GM18520 (cell line): ENCODE data around the gene ZBTB16.

Experiments used
- ATAC-seq: cut with Tn5 transposase; IDR thresholded peaks from one replicate; pipeline ENCODE4 v1.9.1; 2021; ENCODE audit not compliant: unreplicated experiment

The ZBTB16 gene

DNA sequence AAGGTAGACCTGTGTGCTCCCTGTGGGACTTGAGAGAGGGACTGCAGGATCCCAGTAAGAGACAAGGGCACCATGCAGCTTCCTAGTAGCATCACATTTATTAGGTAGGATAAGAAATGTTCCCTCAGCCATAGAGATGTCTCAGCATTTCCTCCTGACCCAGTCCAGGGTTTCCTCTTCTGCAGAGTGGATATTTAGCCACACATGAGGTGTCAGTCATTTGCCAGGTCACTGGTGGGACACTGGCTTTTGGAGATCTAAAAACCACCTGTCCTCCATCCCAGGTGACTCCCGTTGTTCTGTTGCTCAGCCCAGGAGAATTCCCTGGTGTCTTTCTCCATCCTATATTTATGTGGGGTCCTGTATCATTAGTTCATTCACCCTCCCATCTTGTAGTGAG, 119.1 kb downstream of the ZBTB16 start:
- ATAC-seq = no peak

DNA sequence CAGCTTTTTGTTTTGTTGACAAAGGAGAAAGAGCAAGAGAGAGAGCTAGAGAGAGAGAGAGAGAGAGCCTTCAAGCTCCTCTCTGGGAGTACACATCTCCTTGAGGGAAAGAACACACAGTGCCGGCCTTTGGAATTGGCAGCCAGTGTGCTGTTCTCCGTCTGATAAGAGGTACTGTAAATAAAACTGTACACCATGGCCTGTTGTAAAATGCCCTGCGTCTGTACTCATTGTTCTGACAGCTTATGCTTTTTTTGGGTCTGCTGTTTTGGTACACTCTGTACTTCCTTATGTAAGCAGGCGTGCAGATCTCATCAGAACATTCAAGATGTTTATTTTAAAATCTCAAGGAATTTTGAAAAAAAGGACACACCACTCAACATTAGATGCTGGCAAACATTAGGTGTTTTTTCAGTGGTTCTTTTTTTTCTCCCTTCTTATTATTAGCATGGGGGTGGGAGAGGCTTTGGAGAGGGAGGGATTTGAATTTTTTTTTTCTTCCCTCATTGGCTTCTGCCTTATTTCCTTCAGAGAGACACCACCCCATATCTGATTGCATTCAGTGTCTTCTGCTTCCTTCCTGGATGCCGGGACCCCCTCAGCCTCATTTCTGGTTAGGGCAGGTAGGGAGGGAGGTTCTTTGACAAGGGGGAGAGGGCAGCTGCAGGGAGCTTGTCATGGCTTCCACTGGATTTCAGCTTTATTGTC, 119.9 kb downstream of the ZBTB16 start:
- no peak for ATAC-seq

DNA sequence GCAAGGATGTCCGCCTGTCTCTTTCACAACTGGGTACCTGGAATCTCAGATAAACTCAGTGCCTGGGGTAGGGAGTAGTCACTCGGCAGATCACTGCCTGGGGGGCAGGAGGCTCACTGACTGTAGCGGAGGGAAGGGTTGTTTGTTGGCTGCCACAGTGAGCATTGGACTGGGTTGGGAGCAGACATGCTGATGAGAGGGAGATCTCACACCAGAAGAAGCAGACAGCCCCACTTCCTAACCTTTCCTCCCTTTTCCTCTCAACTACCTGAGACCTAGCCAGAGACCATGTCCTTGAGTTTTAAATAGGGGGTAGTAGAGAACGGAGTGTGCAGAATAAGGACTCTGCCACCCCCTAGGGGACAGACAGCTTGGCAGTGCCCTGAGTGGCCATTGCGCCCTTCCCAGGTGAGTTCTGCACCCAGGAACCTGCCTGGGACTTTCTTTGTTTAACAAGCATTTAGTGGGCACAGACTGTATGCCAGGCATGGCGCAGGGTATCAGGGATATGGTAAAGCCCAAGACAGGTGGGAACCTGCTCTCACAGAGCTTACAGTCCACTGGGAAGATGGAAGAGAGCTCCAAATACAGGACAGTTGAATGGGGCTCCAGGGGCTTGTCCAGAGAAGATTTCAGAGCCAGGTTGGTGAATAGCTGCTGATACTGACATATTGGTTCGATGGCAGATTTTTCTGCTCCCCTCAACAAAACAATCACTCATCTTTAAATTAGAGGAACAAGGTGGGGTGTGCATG, 121.0 kb downstream of the ZBTB16 start:
- no peak for ATAC-seq

GRCh38 chr11:114181195-114181594, 121.7 kb downstream of the ZBTB16 start:
- ATAC-seq = no peak

DNA sequence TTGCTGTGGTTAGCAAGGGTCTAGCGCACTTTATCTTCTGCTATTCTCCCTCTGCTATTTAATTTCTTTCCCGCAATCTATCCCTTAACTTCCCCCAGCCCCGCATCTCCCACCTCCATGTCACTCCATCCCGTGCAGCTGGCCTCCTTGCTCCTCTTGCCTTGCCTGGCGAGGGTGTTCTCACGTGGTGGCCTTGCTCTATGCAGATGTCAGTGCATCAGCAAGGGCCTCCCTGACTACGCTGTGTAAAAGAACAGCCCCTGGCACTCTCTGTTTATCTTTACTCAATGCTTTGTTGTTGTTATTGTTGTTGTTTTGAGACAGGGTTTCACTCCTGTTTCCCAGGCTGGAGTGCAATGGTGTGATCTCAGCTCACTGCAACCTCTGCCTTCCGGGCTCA, 122.2 kb downstream of the ZBTB16 start:
- no peak for ATAC-seq

- ATAC-seq = no peak
Measured at GRCh38 chr11:114182471-114183043, 123.0 kb downstream of the ZBTB16 start.

DNA sequence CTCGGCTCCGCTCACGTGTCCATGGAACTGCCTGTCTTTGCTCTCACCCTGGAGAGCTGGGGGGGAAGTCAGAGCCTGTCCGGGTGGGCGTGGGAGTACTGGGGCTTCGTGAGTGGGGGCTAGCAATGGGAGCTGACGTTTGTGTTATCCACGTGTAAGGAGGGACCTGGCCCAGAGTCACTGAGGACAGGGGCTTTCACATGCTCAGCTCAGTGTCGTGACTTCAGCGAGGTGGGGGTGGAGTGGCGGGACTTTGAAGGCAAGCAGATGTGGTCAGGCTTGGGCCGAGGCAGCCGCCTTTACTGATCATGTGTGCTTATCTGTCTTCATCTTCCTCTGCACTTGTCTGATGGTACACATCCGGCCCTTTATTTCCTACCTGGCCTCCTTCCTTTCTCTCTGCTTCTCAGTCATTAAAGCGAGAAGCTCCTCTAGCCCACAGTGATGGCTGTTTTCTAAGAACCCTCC, 123.6 kb downstream of the ZBTB16 start:
- ATAC-seq = no peak

GRCh38 chr11:114185436-114185835, 125.9 kb downstream of the ZBTB16 start:
- no peak for ATAC-seq

DNA sequence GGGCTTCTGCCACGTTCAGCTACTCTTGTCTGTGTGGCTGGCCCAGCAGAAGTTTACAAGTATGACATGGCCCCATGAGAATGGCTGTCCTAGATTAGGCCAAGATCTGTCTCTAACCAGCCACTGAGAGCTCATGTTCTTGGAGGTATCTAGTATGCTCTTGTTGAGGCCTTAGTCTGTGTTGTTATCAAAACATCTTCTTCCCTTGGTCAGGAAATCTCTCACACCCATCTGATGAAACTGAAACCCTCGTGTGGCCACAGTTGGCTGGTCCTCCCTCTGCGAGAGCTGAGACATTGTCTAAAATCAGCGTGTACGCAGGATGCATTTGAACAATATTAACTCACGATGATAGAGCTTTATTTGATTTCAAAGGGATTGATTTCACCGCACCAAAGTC, 127.7 kb downstream of the ZBTB16 start:
- no peak for ATAC-seq

DNA sequence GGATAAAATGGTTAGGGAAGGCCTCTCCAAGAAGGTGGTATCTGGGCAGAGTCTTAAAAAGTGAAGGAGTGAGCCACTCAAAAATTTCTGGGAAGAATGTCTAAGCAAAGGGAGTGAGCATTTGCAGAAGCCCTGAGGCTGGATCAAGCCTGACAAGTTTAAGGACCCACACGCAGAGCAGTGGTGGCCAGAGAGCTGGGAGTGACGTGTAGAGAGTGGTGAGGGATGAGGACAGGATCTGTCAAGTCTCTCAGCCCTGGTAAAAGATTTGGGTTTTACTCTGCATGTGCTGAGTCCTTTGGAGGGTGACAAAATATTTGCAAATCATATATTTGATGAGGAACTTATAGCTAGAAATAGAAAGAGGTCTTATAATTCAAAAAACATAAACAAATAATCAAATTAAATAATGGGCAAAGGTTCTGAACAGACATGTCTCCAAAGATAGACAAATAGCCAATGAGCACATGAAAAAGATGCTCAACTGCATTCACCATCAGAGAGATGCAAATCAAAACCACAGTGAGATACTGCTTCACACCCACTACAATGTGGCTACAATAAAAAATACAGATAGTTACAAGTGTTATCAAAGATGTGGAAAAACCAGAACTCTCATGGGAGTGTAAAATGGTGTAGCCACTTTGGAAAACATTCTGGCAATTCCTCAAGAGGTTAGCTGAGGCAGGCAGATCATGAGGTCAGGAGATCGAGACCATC, 129.5 kb downstream of the ZBTB16 start:
- no peak for ATAC-seq

DNA sequence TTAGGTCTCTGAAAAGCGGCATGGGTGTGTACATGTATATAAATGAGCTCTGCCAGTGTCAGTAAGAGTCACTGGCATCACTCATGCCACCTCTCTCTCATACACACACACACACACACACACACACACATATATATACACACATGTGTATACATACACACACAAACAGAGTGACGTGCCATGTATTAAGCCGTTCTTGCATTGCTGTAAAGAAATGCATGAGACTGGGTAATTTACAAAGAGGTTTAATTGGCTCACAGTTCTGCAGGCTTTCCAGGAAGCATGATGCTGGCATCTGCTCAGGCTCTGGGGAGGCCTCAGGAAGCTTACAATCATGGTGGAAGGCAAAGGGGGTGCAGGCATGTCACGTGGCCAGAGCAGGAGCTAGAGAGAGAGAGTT, 131.1 kb downstream of the ZBTB16 start:
- ATAC-seq = no peak

GRCh38 chr11:114191893-114192292, 132.4 kb downstream of the ZBTB16 start:
- no peak for ATAC-seq

GRCh38 chr11:114192841-114193389, 133.4 kb downstream of the ZBTB16 start:
- ATAC-seq = no peak

DNA sequence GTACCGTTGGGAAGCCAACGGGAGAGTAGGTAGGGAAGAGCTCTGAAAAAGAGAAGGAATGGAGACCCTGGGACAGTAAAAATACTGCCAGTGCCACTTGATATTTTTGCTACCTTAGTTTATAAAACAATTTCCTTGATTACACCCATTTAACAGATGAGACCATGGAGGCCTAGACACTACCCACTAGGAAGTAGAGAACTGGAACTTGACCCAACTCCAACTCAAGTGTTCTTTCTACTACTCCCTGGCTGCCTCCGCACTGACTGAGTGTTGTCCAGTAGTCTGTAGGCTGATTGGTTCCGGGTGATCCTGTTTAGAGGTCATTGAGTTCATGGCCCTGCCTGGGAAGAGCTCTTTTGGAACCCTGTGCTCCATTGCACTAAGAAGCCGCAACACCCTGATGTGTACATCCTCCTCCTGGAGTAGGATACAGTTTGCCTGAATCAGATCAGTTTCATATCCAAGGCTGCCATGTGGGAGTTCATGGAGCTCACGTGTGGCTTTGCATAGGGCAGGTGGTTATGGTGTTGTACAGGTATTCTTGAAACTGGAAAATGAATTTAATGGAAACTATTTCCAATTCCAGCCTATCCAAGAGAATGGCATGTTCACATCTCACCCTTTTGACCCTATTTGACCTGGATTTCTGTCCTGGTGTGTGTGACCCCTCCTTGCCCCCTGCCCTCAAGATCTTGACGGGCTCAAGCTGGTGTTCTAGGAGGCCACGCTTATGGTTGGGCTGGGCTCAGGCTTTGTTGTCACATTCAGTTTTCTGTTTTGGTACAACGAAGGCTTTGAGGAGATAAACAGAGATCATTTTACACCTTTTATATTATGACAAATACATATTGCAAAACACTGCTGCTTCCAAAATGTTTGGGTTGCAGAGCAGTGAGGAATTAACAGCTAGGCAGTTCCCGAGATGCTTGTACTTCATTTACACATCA, 134.5 kb downstream of the ZBTB16 start:
- ATAC-seq = no peak

DNA sequence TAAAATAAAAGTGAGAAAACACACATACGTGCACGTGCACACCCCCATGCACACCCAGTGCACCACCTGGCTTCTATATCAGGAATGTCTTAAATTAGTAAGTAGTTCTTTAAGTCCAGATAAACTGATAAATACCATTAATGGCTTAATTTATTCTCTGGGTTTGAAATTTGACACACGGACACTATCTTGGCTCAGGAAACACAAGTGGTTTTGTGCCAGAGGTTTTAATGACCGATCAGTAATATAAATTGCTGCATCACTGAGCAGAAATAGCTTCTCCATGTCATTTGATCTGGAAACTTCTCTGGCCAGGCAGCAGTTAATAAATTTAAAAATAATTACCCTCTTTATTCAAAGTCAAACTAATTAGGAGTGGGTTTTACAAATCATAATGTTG, 135.2 kb downstream of the ZBTB16 start:
- ATAC-seq = no peak

GRCh38 chr11:114195151-114195550, 135.6 kb downstream of the ZBTB16 start:
- no peak for ATAC-seq

- no peak for ATAC-seq
Measured at GRCh38 chr11:114195981-114196731, 136.6 kb downstream of the ZBTB16 start.

DNA sequence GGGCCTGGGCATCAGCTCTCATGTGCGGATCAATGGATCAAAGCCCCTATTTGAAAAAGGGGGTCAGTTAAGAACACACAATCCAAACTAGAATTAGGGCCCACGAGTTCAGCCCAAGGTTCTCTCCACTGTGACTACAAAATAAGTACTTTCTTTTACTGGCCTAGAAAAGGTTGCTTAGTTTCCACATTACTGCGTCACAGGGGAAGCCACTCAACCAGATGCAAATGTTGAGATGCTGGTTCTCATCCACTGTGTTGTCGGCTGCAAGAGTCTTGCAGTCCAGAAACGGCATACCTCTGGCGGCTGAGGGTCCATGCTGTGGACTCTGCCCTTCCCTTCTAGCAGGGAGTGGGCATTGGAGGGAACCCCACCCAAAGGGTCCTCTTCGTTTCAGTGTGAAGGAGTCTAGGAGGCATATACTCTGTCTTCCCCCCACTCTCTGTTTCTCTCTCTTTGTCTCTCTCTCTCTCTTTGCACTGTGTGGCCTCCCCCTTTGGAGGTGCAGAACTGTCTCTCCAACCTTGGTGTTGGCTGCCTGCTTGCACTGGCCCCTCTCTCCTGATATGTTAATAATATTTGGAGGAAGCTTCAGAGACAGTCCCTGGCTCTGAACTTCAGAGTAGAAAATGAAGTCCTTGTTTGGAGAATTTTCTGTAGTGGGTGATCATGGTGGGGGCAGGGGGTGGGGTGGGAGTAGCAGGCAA, 137.6 kb downstream of the ZBTB16 start:
- ATAC-seq = no peak
